GM12878 (cell line): Measurements from ENCODE around the gene PRR4. TPM values are rescaled to one million over a fixed set of nuclear protein-coding genes. Genes with fewer than 3 reads are reported as not detected.

ENCODE experiments used
- EGR1 ChIP-seq, 2 experiments: IDR thresholded peaks; 1 replicate in 1 of 2; 2 replicates in 1 of 2; pipeline ENCODE4 v1.6.1; 2011 to 2012; ENCODE audit warnings: low read depth in 2 of 2, low read length in 2 of 2, borderline replicate concordance in 1 of 2, mild to moderate bottlenecking in 1 of 2, moderate library complexity in 1 of 2
- MYC ChIP-seq: IDR thresholded peaks from 2 replicates; pipeline ENCODE4 v1.6.1; 2011; ENCODE audit warnings: mild to moderate bottlenecking, low read length, moderate library complexity, inconsistent platforms; ENCODE audit not compliant: insufficient read depth, insufficient replicate concordance, insufficient read length, severe bottlenecking
- NKRF ChIP-seq: fragments of 450-650 bp; conservative IDR thresholded peaks from 2 replicates; pipeline ENCODE4 v1.6.1; 2017; ENCODE audit warnings: mild to moderate bottlenecking, moderate library complexity
- ZBTB33 ChIP-seq: fragments of 450-650 bp; IDR thresholded peaks from 2 replicates; pipeline ENCODE4 v1.6.1; 2017; ENCODE audit warnings: mild to moderate bottlenecking
- polyA plus RNA-seq, 11 experiments: library from polyadenylated mRNA; depleted of rRNA in 4 of 11; unstranded in 6 of 11; stranded (reverse) in 5 of 11; fragments of >200 nt; fragmentation: Nextera tagmentation in 4 of 11; fragmentation: Illumina TruSeq in 1 of 11; extraction: Ambion mirVana in 4 of 11; extraction: Trizol in 1 of 11; gene quantifications; 1 replicate in 1 of 11; 2 replicates in 10 of 11; pipeline versions ENCODE4 v1.2.1 to v1.2.3, GENCODE V29; 2011 to 2016; ENCODE audit warnings: inconsistent platforms in 2 of 11, missing spikeins in 2 of 11, low read depth in 1 of 11
- total RNA-seq, 4 experiments: library from RNA; depleted of rRNA in 3 of 4; stranded (reverse); fragments of >200 nt in 3 of 4; fragmentation: Illumina TruSeq in 1 of 4; extraction: Trizol in 1 of 4; gene quantifications; 2 replicates each; pipeline versions ENCODE4 v1.2.1 to v1.2.3, GENCODE V29; 2013 to 2021
- TF ChIP-seq, protein P1 (sequence below): fragments of 450-650 bp; formaldehyde crosslinking; IDR thresholded peaks from 2 replicates; pipeline ENCODE4 v1.5.0; 2022; ENCODE audit warnings: mild to moderate bottlenecking, missing genetic modification characterization
- TF ChIP-seq, protein P2 (sequence below): IDR thresholded peaks from 2 replicates; pipeline ENCODE4 v1.6.1; 2011; ENCODE audit warnings: borderline replicate concordance, low read depth, mild to moderate bottlenecking, moderate library complexity, low read length; ENCODE audit not compliant: insufficient read depth, poor library complexity, severe bottlenecking

Gene PRR4
- total and polyA plus RNA-seq, 10 of the 15 experiments (the other 5 are each of a cell fraction or from before 2014, with no cell fraction given): 0.85 to 5.7 (median 1.7) TPM

DNA sequence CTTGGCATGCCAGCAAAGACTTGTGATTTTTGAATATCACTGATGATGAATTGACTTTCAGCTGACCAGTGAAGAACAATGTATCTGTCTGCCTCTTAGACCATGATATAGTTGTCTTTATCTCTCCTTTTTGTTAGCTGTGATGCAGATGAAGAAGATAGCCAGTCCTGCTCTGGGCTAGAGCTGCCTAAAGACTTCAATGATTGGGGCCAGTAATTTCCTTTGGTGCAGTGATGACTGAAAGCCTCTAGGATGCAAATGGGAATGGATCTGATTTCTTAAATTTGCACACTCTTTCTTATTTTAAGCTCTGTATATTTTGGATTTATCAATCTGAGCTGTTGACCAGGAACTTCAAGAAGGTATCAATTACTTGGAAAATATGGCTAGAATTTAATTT, 39.2 kb downstream of the PRR4 start, which contains the start of gene TAS2R9 (continued):
- TF ChIP-seq, protein P1, sequence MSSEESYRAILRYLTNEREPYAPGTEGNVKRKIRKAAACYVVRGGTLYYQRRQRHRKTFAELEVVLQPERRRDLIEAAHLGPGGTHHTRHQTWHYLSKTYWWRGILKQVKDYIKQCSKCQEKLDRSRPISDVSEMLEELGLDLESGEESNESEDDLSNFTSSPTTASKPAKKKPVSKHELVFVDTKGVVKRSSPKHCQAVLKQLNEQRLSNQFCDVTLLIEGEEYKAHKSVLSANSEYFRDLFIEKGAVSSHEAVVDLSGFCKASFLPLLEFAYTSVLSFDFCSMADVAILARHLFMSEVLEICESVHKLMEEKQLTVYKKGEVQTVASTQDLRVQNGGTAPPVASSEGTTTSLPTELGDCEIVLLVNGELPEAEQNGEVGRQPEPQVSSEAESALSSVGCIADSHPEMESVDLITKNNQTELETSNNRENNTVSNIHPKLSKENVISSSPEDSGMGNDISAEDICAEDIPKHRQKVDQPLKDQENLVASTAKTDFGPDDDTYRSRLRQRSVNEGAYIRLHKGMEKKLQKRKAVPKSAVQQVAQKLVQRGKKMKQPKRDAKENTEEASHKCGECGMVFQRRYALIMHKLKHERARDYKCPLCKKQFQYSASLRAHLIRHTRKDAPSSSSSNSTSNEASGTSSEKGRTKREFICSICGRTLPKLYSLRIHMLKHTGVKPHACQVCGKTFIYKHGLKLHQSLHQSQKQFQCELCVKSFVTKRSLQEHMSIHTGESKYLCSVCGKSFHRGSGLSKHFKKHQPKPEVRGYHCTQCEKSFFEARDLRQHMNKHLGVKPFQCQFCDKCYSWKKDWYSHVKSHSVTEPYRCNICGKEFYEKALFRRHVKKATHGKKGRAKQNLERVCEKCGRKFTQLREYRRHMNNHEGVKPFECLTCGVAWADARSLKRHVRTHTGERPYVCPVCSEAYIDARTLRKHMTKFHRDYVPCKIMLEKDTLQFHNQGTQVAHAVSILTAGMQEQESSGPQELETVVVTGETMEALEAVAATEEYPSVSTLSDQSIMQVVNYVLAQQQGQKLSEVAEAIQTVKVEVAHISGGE: no peak
- TF ChIP-seq ZBTB33 (no peak), NKRF (no peak), EGR1 (IDR thresholded peaks at IDR 0.05; ENCODE audit: borderline replicate concordance in 1 of 2, low read depth in 2 of 2, low read length in 2 of 2) (no peak), MYC (no peak)
- TF ChIP-seq, protein P2, sequence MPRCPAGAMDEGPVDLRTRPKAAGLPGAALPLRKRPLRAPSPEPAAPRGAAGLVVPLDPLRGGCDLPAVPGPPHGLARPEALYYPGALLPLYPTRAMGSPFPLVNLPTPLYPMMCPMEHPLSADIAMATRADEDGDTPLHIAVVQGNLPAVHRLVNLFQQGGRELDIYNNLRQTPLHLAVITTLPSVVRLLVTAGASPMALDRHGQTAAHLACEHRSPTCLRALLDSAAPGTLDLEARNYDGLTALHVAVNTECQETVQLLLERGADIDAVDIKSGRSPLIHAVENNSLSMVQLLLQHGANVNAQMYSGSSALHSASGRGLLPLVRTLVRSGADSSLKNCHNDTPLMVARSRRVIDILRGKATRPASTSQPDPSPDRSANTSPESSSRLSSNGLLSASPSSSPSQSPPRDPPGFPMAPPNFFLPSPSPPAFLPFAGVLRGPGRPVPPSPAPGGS: no peak
